GM12878 (cell line): ENCODE results near the gene GTF2A1. TPM values are rescaled to one million over a fixed set of nuclear protein-coding genes. Genes with fewer than 3 reads are reported as not detected.

Experiments used
- ATAC-seq: fragments of 200-7000 bp; cut with Tn5 transposase; 3 replicates; pipeline ENCODE4 v1.9.1; 2020; ENCODE audit warnings: mild to moderate bottlenecking, moderate library complexity
- BruUV-seq: library from RNA; stranded (reverse); fragments of 400-500 nt; replicated peaks from 2 replicates; lab custom pipeline; 2021; lab: Mats Ljungman, UMichigan
- CTCF ChIA-PET: fragments of 300-600 bp; sonication (Branson Sonifier 250); formaldehyde crosslinking; extraction: SDS; loops from one replicate; lab custom pipeline; 2021; ENCODE audit warnings: inconsistent platforms; lab: Yijun Ruan, JAX
- POLR2A ChIA-PET: fragments of 350-600 bp; formaldehyde crosslinking; extraction: SDS; loops from one replicate; lab custom pipeline; 2021; ENCODE audit warnings: inconsistent platforms; lab: Charles Lee
- RAD21 ChIA-PET: fragments of 300-600 bp; sonication (Branson Sonifier 250); formaldehyde crosslinking; loops from one replicate; lab custom pipeline; 2023; ENCODE audit warnings: antibody characterized with exemption; ENCODE audit not compliant: unreplicated experiment; lab: Charles Lee
- SMC1A ChIA-PET: fragments of 300-600 bp; sonication (Branson Sonifier 250); formaldehyde crosslinking; loops from one replicate; lab custom pipeline; 2023; ENCODE audit not compliant: unreplicated experiment, uncharacterized antibody; lab: Charles Lee
- DNase-seq: peaks from one replicate; pipeline ENCODE4 v3.0.0-alpha.2; 2011; ENCODE audit warnings: low read depth, low spot score
- FAIRE-seq: peaks from 3 replicates; lab custom pipeline; 2011; peaks lifted over from hg19 to GRCh38; lab: Jason Lieb, UNC
- H2AFZ ChIP-seq: 2 replicates; pipeline ENCODE4 v1.6.0; 2011; ENCODE audit warnings: low read depth, low read length, control low read depth; ENCODE audit not compliant: control insufficient read depth
- H3K27ac ChIP-seq: 2 replicates; pipeline ENCODE4 v1.5.1; 2011; ENCODE audit warnings: control low read depth; ENCODE audit not compliant: control insufficient read depth, insufficient read depth
- H3K27me3 ChIP-seq, 2 experiments: replicated peaks in 1 of 2; 2 replicates each; pipeline versions ENCODE4 v1.6.0 to v1.6.1; 2011; ENCODE audit warnings: low read length in 1 of 2; ENCODE audit not compliant: control insufficient read depth in 2 of 2, insufficient read depth in 2 of 2
- H3K36me3 ChIP-seq, 2 experiments: 2 replicates each; pipeline ENCODE4 v1.5.1; 2011; ENCODE audit warnings: low read length in 1 of 2; ENCODE audit not compliant: control insufficient read depth in 2 of 2, insufficient read depth in 2 of 2
- H3K4me1 ChIP-seq: 2 replicates; pipeline ENCODE4 v1.6.1; 2011; ENCODE audit warnings: mild to moderate bottlenecking, low read length, moderate library complexity, mixed read lengths; ENCODE audit not compliant: control insufficient read depth, insufficient read depth
- H3K4me2 ChIP-seq: 2 replicates; pipeline ENCODE4 v1.6.0; 2011; ENCODE audit warnings: control low read depth; ENCODE audit not compliant: control insufficient read depth, insufficient read depth
- H3K4me3 ChIP-seq: fragments of 200-600 bp; sonication (generic); 2 replicates; pipeline ENCODE4 v1.5.1; 2016
- H3K79me2 ChIP-seq: 2 replicates; pipeline ENCODE4 v1.6.0; 2011; ENCODE audit warnings: low read length; ENCODE audit not compliant: control insufficient read depth, insufficient read depth
- H3K9ac ChIP-seq: 2 replicates; pipeline ENCODE4 v1.8.0; 2011; ENCODE audit warnings: low read length, control low read depth, mixed read lengths; ENCODE audit not compliant: control insufficient read depth, insufficient read depth
- H3K9me3 ChIP-seq: replicated peaks from 3 replicates; pipeline ENCODE4 v1.5.1; 2011; ENCODE audit warnings: mild to moderate bottlenecking, low read length; ENCODE audit not compliant: control insufficient read depth, insufficient read depth
- H4K20me1 ChIP-seq: 2 replicates; pipeline ENCODE4 v1.6.0; 2011; ENCODE audit not compliant: control insufficient read depth, insufficient read depth
- CREB1 ChIP-seq: IDR thresholded peaks from 2 replicates; pipeline ENCODE4 v1.6.1; 2012; ENCODE audit warnings: low read depth, mild to moderate bottlenecking, inconsistent platforms
- NFXL1 ChIP-seq: fragments of 450-650 bp; IDR thresholded peaks from 2 replicates; pipeline ENCODE4 v1.6.1; 2017; ENCODE audit warnings: antibody characterized with exemption, mild to moderate bottlenecking, borderline replicate concordance
- POLR2A ChIP-seq: IDR thresholded peaks from 2 replicates; pipeline ENCODE4 v1.6.1; 2011; ENCODE audit warnings: low read depth, mild to moderate bottlenecking, low read length
- SMAD1 ChIP-seq: fragments of 450-650 bp; IDR thresholded peaks from 2 replicates; pipeline ENCODE4 v1.6.1; 2018; ENCODE audit warnings: mild to moderate bottlenecking, low read depth; ENCODE audit not compliant: partially characterized antibody
- TCF3 ChIP-seq: IDR thresholded peaks from 2 replicates; pipeline ENCODE4 v1.6.1; 2012; ENCODE audit warnings: low read depth, mild to moderate bottlenecking, low read length, borderline replicate concordance; ENCODE audit not compliant: insufficient read depth
- WGBS: methylation state at CpG from one replicate; pipeline ENCODE4 v1.1.6; 2016; ENCODE audit warnings: low lambda C conversion rate; ENCODE audit not compliant: insufficient replicate concordance, insufficient coverage; ENCODE audit errors: missing lambda C conversion rate; 5-methylcytosine and 5-hydroxymethylcytosine counted together
- in situ Hi-C: fragments of 300-500 bp; cut with MboI; formaldehyde crosslinking; loops from 9 replicates; pipeline ENCODE4 v1.14.3; 2018; ENCODE audit warnings: mixed read lengths
- intact Hi-C: fragments of 100-400 bp; cut with micrococcal nuclease; formaldehyde crosslinking; loops from one replicate; pipeline ENCODE4 v1.14.2; 2022; ENCODE audit not compliant: unreplicated experiment
- polyA plus RNA-seq, 11 experiments: library from polyadenylated mRNA; depleted of rRNA in 4 of 11; unstranded in 6 of 11; stranded (reverse) in 5 of 11; fragments of >200 nt; fragmentation: Nextera tagmentation in 4 of 11; fragmentation: Illumina TruSeq in 1 of 11; extraction: Ambion mirVana in 4 of 11; extraction: Trizol in 1 of 11; gene quantifications; 1 replicate in 1 of 11; 2 replicates in 10 of 11; pipeline versions ENCODE4 v1.2.1 to v1.2.3, GENCODE V29; 2011 to 2016; ENCODE audit warnings: inconsistent platforms in 2 of 11, missing spikeins in 2 of 11, low read depth in 1 of 11
- total RNA-seq, 4 experiments: library from RNA; depleted of rRNA in 3 of 4; stranded (reverse); fragments of >200 nt in 3 of 4; fragmentation: Illumina TruSeq in 1 of 4; extraction: Trizol in 1 of 4; gene quantifications; 2 replicates each; pipeline versions ENCODE4 v1.2.1 to v1.2.3, GENCODE V29; 2013 to 2021
- TF ChIP-seq, protein P1 (sequence below): fragments of 450-650 bp; formaldehyde crosslinking; IDR thresholded peaks from 2 replicates; pipeline ENCODE4 v1.4.0; 2020; ENCODE audit warnings: mild to moderate bottlenecking, moderate library complexity
- TF ChIP-seq, protein P2 (sequence below): fragments of 450-650 bp; IDR thresholded peaks from 2 replicates; pipeline ENCODE4 v1.6.1; 2017; ENCODE audit warnings: low read depth, mild to moderate bottlenecking, moderate library complexity
- TF ChIP-seq, protein P3 (sequence below): fragments of 450-650 bp; IDR thresholded peaks from 2 replicates; pipeline ENCODE4 v1.6.1; 2017; ENCODE audit warnings: mild to moderate bottlenecking, moderate library complexity
- TF ChIP-seq, protein P4 (sequence below): fragments of 450-650 bp; conservative IDR thresholded peaks from 2 replicates; pipeline ENCODE4 v1.6.1; 2017; ENCODE audit warnings: mild to moderate bottlenecking, moderate library complexity

Gene GTF2A1
- total and polyA plus RNA-seq, 10 of the 15 experiments (the other 5 are each of a cell fraction or from before 2014, with no cell fraction given), result 2.5 to 28.7 (median 14.9) TPM

DNA sequence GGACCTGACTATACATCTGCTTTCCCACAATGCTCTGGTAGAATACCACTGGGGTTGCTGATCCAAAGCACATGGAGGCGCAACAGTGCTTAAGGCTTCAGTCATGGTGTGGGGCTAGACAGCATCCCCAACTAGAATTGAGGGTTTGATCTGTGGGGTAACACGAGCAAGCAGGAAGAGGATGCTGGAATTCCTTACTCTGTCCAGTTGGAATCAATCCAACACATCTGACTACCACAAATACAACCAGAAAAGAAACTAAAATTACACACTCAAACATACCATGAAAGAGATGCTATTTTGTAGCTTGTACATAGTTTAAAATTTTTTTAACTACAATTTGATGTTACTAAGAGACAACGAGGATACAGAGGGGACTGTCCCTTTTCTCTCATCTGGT is 40.4 kb upstream of the GTF2A1 start (continued):
- TF ChIP-seq, protein P1, sequence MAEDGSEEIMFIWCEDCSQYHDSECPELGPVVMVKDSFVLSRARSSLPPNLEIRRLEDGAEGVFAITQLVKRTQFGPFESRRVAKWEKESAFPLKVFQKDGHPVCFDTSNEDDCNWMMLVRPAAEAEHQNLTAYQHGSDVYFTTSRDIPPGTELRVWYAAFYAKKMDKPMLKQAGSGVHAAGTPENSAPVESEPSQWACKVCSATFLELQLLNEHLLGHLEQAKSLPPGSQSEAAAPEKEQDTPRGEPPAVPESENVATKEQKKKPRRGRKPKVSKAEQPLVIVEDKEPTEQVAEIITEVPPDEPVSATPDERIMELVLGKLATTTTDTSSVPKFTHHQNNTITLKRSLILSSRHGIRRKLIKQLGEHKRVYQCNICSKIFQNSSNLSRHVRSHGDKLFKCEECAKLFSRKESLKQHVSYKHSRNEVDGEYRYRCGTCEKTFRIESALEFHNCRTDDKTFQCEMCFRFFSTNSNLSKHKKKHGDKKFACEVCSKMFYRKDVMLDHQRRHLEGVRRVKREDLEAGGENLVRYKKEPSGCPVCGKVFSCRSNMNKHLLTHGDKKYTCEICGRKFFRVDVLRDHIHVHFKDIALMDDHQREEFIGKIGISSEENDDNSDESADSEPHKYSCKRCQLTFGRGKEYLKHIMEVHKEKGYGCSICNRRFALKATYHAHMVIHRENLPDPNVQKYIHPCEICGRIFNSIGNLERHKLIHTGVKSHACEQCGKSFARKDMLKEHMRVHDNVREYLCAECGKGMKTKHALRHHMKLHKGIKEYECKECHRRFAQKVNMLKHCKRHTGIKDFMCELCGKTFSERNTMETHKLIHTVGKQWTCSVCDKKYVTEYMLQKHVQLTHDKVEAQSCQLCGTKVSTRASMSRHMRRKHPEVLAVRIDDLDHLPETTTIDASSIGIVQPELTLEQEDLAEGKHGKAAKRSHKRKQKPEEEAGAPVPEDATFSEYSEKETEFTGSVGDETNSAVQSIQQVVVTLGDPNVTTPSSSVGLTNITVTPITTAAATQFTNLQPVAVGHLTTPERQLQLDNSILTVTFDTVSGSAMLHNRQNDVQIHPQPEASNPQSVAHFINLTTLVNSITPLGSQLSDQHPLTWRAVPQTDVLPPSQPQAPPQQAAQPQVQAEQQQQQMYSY (CRISPR knock-in tag), result no peak
- no peak for TF ChIP-seq NFXL1
- TF ChIP-seq, protein P2, sequence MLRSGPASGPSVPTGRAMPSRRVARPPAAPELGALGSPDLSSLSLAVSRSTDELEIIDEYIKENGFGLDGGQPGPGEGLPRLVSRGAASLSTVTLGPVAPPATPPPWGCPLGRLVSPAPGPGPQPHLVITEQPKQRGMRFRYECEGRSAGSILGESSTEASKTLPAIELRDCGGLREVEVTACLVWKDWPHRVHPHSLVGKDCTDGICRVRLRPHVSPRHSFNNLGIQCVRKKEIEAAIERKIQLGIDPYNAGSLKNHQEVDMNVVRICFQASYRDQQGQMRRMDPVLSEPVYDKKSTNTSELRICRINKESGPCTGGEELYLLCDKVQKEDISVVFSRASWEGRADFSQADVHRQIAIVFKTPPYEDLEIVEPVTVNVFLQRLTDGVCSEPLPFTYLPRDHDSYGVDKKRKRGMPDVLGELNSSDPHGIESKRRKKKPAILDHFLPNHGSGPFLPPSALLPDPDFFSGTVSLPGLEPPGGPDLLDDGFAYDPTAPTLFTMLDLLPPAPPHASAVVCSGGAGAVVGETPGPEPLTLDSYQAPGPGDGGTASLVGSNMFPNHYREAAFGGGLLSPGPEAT, result no peak
- TF ChIP-seq, all 136 proteins: peak for 0

DNA sequence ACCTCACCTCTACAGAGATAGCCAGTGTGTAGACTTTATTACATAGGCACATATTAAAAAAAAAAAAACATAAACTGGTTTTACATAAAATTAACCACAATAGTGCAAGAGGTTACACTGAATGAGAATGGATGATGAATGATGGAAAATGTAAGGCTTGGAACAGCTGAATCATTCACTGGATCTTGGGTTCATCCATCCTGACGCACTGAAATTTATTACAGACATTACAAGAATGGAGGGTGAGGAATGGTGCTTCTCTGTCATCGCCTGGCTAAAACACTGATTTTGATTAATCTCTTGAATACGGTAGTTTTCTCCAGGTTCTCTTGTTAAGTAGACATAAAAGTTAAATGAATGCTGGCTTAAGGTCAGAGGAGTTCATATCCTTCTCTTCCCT is 40.0 kb upstream of the GTF2A1 start:
- Histone ChIP-seq H3K27ac (no peak overlapping the region), H3K4me2 (no peak overlapping the region), H3K4me3 (no peak overlapping the region), H3K36me3 (no peaks in the 10 kb centered on the region), H3K9ac (no peak overlapping the region), H3K9me3 (no peaks in the 10 kb centered on the region), H4K20me1 (no peaks in the 10 kb centered on the region), H3K4me1 (no peaks in the 10 kb centered on the region), H3K79me2 (no peaks in the 10 kb centered on the region), H2AFZ (no peak overlapping the region), H3K27me3 (no peaks in the 10 kb centered on the region)
- ATAC-seq (no peak), FAIRE-seq (no peak), DNase-seq (no peak)
- in situ Hi-C loops, result no loop called here
- CTCF ChIA-PET, result interaction anchor here (2.2 kb wide), 1 partner anchor 8 kb away, joined by 11 read pairs; no protein-coding TSS in a partner anchor
- POLR2A ChIA-PET, result no interaction called here
- RAD21 ChIA-PET, result no interaction called here
- WGBS, result 73% methylated on average over 3 of the region's 3 CpGs
- intact Hi-C loops, result no loop called here
- BruUV-seq, result no TSS peak
- SMC1A ChIA-PET, result interaction anchor here (0.9 to 1.8 kb wide), 2 partner anchors 9 to 194 kb away, joined by 3 to 5 read pairs; no protein-coding TSS in a partner anchor
- TF ChIP-seq, protein P3, sequence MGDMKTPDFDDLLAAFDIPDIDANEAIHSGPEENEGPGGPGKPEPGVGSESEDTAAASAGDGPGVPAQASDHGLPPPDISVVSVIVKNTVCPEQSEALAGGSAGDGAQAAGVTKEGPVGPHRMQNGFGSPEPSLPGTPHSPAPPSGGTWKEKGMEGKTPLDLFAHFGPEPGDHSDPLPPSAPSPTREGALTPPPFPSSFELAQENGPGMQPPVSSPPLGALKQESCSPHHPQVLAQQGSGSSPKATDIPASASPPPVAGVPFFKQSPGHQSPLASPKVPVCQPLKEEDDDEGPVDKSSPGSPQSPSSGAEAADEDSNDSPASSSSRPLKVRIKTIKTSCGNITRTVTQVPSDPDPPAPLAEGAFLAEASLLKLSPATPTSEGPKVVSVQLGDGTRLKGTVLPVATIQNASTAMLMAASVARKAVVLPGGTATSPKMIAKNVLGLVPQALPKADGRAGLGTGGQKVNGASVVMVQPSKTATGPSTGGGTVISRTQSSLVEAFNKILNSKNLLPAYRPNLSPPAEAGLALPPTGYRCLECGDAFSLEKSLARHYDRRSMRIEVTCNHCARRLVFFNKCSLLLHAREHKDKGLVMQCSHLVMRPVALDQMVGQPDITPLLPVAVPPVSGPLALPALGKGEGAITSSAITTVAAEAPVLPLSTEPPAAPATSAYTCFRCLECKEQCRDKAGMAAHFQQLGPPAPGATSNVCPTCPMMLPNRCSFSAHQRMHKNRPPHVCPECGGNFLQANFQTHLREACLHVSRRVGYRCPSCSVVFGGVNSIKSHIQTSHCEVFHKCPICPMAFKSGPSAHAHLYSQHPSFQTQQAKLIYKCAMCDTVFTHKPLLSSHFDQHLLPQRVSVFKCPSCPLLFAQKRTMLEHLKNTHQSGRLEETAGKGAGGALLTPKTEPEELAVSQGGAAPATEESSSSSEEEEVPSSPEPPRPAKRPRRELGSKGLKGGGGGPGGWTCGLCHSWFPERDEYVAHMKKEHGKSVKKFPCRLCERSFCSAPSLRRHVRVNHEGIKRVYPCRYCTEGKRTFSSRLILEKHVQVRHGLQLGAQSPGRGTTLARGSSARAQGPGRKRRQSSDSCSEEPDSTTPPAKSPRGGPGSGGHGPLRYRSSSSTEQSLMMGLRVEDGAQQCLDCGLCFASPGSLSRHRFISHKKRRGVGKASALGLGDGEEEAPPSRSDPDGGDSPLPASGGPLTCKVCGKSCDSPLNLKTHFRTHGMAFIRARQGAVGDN, result no peak
- TF ChIP-seq POLR2A, result no peak
- no peak for TF ChIP-seq SMAD1
- TF ChIP-seq, protein P4, sequence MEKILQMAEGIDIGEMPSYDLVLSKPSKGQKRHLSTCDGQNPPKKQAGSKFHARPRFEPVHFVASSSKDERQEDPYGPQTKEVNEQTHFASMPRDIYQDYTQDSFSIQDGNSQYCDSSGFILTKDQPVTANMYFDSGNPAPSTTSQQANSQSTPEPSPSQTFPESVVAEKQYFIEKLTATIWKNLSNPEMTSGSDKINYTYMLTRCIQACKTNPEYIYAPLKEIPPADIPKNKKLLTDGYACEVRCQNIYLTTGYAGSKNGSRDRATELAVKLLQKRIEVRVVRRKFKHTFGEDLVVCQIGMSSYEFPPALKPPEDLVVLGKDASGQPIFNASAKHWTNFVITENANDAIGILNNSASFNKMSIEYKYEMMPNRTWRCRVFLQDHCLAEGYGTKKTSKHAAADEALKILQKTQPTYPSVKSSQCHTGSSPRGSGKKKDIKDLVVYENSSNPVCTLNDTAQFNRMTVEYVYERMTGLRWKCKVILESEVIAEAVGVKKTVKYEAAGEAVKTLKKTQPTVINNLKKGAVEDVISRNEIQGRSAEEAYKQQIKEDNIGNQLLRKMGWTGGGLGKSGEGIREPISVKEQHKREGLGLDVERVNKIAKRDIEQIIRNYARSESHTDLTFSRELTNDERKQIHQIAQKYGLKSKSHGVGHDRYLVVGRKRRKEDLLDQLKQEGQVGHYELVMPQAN, result no peak
- TF ChIP-seq CREB1, result no peak
- TF ChIP-seq TCF3, result no peak
